ENCODE data around the gene RUNX2.

RUNX2 gene

GRCh38 chr6:45491048-45491735, 163.1 kb downstream of the RUNX2 start:
- no peak for DNase-seq

- no peak for DNase-seq
These were observed 163.7 kb downstream of the RUNX2 start for GRCh38 chr6:45491874-45492273.

DNA sequence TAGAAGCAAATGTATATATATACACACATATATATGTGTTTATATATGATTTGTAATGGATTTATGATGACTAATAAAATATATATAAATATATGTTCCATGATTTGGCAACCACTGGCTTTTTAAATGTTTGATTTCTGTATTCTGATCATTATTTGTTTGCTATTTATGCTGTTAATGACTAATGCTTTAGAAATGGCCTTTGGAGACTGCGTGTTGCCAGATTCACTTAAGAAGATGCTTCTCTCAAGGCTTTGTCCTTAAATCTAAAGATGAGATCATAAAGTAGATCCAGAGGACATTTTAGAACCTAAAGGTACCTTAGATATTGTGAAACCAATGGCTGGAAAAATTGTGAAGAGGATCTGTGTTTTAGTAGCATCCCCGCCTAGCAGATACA, 165.6 kb downstream of the RUNX2 start:
- no peak for DNase-seq

DNA sequence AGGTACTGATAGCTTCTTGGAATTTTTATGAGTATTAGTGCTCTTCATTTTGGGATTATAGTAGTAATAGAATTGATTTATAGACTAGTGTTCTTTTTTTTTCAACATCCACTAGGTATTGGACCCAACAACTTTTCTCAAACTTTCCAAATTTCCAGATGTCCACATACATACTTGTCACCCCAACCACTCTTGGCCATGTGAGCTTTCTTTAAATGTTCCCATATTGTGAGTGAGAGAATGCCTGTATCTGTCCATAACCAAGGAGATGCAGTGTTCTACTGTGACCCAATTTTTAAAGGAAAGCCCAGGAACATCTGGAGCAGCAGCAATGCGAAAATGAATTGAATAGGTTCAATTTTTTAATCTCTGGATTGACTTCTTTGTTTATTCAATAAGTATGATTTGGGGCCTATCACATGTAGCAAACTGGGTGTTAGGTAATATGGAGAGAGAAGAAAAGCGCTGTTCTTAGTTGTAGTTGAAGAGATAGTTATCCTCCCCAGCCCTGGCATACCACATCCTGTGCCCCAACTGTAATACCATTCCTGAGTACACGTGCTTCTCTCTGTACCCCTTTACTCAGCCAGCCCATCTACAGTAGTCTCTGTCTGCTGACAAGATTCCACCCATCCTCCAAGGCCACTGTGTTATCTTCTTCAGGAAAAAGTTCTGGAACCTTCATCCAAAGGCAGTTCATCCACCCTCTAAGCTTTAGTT, 166.4 kb downstream of the RUNX2 start:
- DNase-seq: no peak

DNA sequence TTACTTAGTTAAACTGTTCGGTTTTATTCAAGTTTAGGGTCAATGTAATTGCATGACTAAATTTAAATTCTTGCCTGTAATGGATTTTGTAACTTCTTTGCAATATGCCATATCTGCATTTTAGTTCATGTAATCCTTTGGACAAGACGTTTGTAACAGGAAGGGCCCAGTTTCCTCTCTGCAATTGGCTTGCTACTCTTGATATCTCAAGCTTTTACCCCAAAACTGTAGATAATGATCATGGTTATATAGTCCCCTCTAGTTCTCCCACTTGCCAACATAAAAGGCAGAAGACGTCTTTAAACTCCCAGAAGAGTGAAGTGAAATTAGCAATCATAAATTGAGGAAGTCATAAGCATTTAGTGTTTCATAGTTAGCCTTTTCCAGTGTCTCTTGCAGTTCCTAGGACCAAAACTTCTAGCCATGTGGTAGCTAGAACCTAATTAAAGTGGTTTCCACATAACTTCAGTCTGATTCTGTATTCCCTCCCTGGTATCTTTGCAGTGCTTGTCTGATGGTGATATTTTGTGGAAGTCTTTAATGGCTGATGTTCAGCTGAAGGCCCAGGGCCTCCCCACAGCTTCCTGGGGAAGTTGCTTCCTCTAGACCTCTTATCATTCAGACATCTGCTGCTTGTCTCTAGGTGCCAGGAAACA, 167.4 kb downstream of the RUNX2 start:
- no peak for DNase-seq

GRCh38 chr6:45496085-45496433, 167.9 kb downstream of the RUNX2 start:
- DNase-seq: no peak

DNA sequence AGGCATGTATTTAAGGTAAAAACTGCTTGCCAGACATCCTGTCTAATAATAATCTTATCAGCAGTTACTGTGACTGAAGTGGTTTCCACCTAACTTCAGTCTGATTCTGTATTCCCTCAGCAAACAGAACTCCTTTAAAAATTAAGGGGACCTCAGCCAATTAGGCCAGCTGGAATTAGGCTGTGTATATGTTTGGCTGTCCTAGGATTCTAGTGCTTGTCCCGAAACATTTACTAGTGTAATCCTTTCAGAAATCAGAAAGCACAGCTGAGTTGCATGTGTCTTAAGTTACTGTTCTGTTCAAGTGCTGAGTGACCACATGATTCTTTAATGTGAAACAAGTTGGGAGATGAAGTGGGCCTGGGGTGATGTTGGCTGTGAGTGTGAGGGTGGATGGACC, 170.5 kb downstream of the RUNX2 start:
- DNase-seq: no peak

- no peak for DNase-seq
These were observed 173.0 kb downstream of the RUNX2 start for GRCh38 chr6:45500924-45501816.

DNA sequence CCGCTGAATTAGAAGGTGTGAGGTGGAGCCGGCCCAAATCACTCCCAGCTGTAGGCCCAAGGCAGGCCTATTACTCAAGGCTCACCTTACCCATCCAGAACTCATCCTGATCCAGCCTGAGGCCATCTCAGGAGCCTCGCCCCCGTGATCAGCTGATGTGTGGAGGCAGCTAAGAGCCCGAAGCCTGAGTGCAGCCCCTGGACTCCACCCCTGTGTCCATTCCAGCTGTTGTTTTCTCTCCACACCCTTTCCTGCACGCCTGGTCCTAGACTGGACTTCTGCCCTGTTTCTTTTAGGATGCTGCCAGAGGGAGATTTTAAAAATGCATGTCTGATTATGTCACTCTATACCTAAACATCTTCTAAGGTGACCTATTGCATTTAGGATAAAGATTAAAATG, 174.3 kb downstream of the RUNX2 start:
- no peak for DNase-seq

- no peak for DNase-seq
These were observed 176.8 kb downstream of the RUNX2 start for GRCh38 chr6:45504947-45505346.

DNA sequence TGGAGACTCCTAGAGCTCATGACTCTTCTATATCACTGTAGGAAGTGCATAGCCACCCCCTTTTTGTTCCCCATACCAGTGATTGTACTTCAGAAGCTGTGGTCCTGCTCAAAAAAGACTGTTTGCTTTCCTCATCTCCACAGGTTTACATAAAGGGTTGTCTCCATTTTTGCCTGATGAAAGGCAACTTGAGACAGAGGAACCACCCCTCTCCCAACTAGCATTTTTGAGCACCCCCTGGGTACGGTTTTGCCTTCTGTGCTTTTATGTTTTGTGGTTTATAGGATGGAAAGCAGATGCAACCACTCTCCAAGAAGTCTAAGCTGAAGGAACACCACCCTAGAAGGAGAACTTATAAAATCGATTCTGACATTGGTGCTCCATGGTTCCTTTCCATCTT, 177.3 kb downstream of the RUNX2 start:
- no peak for DNase-seq

DNA sequence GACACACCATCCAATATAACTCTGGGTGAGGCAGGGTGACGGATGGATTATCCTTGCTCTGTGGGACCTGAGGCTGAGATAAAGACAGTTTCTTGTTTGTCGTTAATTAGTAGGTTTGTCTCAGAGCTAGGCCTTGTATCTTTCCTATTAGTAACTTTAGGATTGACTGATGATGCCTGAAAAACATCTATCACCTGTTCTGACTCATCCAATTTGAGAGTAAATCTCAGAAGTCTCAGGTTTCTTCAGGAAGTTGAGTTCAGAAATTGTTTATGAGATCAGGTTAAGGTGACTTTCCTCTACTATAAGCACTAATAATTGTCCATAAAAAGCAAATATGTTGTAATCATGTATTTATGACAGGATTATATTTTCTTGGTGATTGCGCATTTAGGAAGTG, 179.1 kb downstream of the RUNX2 start:
- no peak for DNase-seq

DNA sequence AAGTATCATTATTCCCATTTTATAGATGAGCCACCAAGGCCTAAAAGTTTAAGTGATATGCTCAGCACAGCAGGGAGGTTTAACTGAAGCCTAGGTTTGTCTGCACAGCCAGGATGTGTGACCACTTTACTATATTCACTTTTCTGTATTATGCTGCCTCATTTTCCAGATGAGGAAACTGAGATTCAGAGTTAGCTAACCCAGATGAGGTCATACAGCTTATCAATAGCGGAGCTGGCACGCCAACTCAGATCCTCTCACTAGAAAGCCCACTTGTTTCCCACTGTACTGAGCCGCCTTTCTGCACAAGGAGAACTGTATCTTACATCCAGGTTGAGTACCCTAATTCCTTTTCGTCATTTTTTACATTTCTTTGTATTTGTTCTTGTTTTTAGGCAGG, 181.3 kb downstream of the RUNX2 start:
- no peak for DNase-seq

DNA sequence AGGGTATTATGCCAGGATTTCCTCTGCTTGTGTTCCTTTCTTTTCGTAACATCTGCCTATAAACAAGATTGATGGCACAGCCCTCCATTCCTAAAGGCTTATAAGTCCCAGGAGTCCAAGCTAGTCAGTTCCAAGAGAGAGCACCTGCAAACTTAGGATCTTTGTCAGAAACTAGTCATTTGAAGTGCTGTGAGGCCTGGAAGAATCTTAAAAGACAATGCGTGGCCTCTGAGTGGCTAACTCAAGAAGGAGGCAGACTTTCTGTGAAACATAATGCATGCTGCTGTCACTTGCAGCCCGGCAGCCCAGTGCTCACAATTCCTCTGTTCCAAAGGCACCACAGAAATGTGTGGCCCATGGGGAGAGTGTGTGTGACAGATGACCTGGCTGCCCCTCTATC, 184.6 kb downstream of the RUNX2 start:
- no peak for DNase-seq

- DNase-seq: no peak
These were observed 185.1 kb downstream of the RUNX2 start for GRCh38 chr6:45513213-45513618.

- no peak for DNase-seq
These were observed 185.7 kb downstream of the RUNX2 start for GRCh38 chr6:45513843-45514242.

DNA sequence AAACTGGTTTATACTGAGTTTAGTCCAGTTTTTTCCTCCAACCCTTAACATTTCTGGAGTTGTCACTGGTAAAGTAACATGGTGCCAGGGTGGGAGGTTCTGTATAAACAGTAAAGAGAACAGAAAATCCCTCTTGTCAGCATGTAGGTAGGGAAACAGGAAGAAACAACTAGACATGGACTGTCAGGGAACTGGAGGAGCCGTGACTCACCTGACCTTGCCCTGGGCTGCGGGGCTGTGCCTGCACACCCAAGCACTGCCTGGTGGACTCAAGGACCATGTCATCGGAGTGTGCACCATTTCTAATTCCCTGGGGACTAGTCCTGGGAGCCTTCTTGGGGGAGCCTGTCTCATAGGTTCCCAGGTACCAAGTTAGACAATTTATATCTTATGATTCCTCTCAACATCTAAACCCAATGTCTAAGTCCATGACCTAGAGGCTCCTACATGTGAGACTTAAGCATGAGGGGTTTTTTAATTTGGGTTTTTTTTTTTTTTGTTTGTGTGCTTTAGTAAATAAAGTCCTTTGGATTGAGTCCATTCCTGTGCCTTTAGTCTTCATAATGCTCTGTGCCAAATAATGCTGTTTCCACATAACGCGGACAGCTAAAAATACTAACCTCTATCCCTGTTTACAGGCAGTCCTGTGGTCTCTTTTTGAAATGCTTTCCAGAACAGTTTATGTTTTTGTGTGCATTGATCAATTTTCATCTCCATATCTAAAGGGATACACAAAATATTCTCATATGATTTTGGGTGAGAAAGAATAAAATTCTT, 186.5 kb downstream of the RUNX2 start:
- DNase-seq: no peak

GRCh38 chr6:45518013-45518720, 190.0 kb downstream of the RUNX2 start:
- DNase-seq: no peak

DNA sequence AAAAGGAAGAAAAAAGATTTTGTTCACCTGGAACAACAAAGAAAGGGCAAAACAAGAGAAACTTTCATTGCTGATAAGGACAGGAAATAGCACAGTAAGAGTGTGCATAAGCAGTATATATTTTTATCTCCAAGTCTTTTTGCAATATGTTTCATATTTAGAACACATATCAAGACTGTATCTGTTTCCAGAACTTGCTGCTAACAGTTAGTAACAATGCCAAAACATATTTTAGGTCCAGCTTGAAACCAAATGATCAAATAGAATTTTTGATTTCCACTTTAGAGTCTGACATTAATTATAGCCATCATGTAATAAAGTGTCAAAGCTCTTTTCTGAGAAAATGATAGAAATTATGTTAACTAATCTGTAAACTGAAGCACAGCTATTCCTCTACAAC, 193.1 kb downstream of the RUNX2 start:
- DNase-seq: no peak

GRCh38 chr6:45522486-45522885, 194.4 kb downstream of the RUNX2 start:
- no peak for DNase-seq

DNA sequence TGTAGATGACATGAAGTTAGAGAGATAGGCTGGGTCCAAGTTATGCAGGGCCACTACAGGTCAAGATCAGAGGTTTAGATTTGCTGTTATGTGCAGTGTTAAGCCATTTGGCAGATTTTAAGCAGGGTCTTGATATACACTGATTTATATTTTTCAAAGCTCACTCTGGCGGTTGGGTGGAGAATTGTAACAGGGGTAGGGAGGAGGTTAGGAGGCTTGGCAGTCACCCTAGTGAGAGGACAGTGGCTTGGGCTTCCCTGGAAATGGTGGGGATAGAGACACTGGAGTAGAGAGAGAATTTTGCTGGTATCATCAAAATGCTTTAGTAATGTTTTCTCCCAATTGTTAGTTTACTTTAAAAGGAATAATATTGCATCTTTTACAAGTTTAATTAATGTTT, 199.1 kb downstream of the RUNX2 start:
- no peak for DNase-seq

All from NCI-H1092 (cell line).